ENCODE measurements around the gene ALKBH5.

ALKBH5 gene

DNA sequence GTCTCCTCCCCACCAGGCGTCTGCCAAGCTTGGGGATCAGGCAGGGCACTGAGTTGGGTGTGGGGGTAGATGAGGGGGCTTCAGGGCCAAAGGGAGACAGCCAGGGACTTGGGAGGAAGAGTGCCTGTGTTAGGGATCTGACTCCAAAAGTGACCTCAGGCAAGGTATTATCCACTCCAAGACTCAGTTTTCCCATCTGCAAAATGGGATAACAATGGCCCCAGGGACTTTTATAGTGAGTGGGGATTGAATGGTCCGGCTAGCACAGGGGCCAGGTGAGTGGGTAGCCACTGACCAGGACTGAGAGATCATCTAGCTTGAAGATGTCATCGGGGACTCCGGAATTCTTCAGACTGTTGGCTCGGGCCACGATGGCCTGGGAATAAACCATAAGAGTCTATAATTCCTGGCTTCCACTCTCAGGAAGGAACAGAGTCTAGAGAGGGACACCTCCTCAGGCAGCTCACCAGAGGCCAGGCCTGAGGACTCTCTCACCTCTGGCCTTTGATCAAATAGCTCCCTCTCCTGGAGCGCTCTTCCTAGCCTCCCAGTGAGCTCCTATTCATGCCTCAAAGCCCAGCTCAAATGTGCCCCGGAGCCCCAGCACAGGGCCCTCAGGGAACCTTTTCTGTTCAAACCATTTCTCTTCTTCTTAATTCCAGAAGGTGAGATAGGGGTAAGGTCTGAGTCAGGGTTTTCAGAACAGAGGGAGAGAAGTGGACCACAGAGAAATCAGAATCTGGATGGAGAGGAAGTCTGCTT, 71.4 kb downstream of the ALKBH5 start:
- H3K4me1 ChIP-seq (ENCODE audit: control insufficient read depth, insufficient read depth, low read length), result peaks cover 12% of the 10 kb centered on the region
- ChIA-PET POLR2A (no interaction called here), CTCF (interaction anchor here (0.8 to 1.3 kb wide), 3 partner anchors 13 to 94 kb away, joined by 3 read pairs; no protein-coding TSS in a partner anchor)
- no peak overlapping the region for H3K27ac ChIP-seq (ENCODE audit: extremely low read depth, low read depth, low read length)
- H3K9me3 ChIP-seq (ENCODE audit: control insufficient read depth, insufficient read depth, low read depth, low read length), result no peaks in the 10 kb centered on the region
- H3K36me3 ChIP-seq (ENCODE audit: control insufficient read depth in 2 of 2, insufficient read depth in 1 of 2, low read length in 2 of 2), result peaks cover 9 to 71% of the 10 kb centered on the region in 2 experiments
- H3K4me3 ChIP-seq (ENCODE audit: low read depth, low read length), result no peak overlapping the region
- TF ChIP-seq ZFP3 (tag by site-specific recombination; IDR thresholded peaks at IDR 0.05; ENCODE audit: low read depth) (peak; percentile 93), ZBTB21 (tag by site-specific recombination; IDR thresholded peaks at IDR 0.05) (no peak), SP3 (tag by site-specific recombination; IDR thresholded peaks at IDR 0.05) (no peak), ZNF292 (tag by site-specific recombination; IDR thresholded peaks at IDR 0.05; ENCODE audit: borderline replicate concordance, low read depth) (no peak)
- TF ChIP-seq, protein P1, sequence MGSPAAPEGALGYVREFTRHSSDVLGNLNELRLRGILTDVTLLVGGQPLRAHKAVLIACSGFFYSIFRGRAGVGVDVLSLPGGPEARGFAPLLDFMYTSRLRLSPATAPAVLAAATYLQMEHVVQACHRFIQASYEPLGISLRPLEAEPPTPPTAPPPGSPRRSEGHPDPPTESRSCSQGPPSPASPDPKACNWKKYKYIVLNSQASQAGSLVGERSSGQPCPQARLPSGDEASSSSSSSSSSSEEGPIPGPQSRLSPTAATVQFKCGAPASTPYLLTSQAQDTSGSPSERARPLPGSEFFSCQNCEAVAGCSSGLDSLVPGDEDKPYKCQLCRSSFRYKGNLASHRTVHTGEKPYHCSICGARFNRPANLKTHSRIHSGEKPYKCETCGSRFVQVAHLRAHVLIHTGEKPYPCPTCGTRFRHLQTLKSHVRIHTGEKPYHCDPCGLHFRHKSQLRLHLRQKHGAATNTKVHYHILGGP (tag by site-specific recombination; IDR thresholded peaks at IDR 0.05), result no peak

DNA sequence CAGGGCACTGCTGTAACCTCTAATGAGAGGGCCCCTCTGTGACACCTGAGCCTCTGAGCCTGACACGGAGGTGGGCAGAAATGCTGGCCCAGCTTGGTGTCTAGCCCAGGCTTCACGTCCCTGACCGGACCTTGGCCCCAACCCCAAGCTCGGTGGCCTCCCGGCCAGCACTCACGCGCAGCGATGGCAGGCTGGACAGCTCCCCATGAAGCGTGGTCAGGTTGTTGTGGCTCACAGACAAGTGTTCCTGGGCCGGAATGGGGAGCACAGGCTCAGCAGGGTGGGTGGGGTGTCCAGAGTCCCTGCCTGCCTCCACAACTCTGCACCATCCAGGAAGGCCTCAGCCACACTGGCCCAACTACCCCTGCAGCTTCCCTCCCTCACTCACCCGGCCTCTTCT, 72.7 kb downstream of the ALKBH5 start:
- TF ChIP-seq, protein P2, sequence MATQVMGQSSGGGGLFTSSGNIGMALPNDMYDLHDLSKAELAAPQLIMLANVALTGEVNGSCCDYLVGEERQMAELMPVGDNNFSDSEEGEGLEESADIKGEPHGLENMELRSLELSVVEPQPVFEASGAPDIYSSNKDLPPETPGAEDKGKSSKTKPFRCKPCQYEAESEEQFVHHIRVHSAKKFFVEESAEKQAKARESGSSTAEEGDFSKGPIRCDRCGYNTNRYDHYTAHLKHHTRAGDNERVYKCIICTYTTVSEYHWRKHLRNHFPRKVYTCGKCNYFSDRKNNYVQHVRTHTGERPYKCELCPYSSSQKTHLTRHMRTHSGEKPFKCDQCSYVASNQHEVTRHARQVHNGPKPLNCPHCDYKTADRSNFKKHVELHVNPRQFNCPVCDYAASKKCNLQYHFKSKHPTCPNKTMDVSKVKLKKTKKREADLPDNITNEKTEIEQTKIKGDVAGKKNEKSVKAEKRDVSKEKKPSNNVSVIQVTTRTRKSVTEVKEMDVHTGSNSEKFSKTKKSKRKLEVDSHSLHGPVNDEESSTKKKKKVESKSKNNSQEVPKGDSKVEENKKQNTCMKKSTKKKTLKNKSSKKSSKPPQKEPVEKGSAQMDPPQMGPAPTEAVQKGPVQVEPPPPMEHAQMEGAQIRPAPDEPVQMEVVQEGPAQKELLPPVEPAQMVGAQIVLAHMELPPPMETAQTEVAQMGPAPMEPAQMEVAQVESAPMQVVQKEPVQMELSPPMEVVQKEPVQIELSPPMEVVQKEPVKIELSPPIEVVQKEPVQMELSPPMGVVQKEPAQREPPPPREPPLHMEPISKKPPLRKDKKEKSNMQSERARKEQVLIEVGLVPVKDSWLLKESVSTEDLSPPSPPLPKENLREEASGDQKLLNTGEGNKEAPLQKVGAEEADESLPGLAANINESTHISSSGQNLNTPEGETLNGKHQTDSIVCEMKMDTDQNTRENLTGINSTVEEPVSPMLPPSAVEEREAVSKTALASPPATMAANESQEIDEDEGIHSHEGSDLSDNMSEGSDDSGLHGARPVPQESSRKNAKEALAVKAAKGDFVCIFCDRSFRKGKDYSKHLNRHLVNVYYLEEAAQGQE (tag by site-specific recombination; IDR thresholded peaks at IDR 0.05), result peak; percentile 85
- TF ChIP-seq ZNF768 (tag by site-specific recombination; IDR thresholded peaks at IDR 0.05), result no peak
- TF ChIP-seq ZNF2 (tag by site-specific recombination; IDR thresholded peaks at IDR 0.05), result no peak
- TF ChIP-seq ZNF132 (tag by site-specific recombination; IDR thresholded peaks at IDR 0.05; ENCODE audit: borderline replicate concordance), result no peak
- no peak for TF ChIP-seq ZNF521 (tag by site-specific recombination; IDR thresholded peaks at IDR 0.05)
- H3K9me3 ChIP-seq (ENCODE audit: control insufficient read depth, insufficient read depth, low read depth, low read length), result no peaks in the 10 kb centered on the region
- peaks cover 12% of the 10 kb centered on the region for H3K4me1 ChIP-seq (ENCODE audit: control insufficient read depth, insufficient read depth, low read length)
- ChIA-PET CTCF (interaction anchor here (1.5 kb wide), 1 partner anchor 9 kb away, joined by 4 read pairs; no protein-coding TSS in a partner anchor), POLR2A (no interaction called here)
- H3K4me3 ChIP-seq (ENCODE audit: low read depth, low read length), result no peak overlapping the region
- peaks cover 9 to 59% of the 10 kb centered on the region in 2 experiments for H3K36me3 ChIP-seq (ENCODE audit: control insufficient read depth in 2 of 2, insufficient read depth in 1 of 2, low read length in 2 of 2)
- 0 out of 2 replicates have a peak overlapping the region, but pooled peaks have one; percentile 96 for H3K27ac ChIP-seq (ENCODE audit: extremely low read depth, low read depth, low read length)

DNA sequence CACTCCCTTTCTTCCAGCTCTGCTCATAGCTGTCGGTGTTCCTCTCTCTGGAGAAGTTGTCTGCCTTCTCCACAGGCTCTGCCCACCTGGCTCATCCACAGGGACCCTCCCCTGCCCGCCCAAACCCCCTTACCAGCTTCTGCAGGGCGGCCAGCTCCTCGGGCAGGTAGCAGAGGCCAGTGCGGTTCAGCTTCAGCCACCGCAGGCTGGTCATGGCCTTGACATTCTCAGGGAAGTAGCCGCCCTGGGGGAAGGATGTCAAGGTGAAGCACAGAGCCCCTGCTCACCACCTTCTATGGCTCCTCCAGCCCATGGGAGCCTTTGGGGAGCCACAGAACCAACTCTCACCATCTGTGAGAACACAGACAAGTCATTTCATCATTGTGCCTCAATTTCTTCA, 73.1 kb downstream of the ALKBH5 start:
- Histone ChIP-seq H3K4me1 (ENCODE audit: control insufficient read depth, insufficient read depth, low read length) (peaks cover 12% of the 10 kb centered on the region), H3K4me3 (ENCODE audit: low read depth, low read length) (no peak overlapping the region), H3K36me3 (ENCODE audit: control insufficient read depth in 2 of 2, insufficient read depth in 1 of 2, low read length in 2 of 2) (peaks cover 9 to 54% of the 10 kb centered on the region in 2 experiments), H3K9me3 (ENCODE audit: control insufficient read depth, insufficient read depth, low read depth, low read length) (no peaks in the 10 kb centered on the region), H3K27ac (ENCODE audit: extremely low read depth, low read depth, low read length) (peak overlapping the region; percentile 96; the same call in 1 of the 2 replicates)
- CTCF ChIA-PET, result interaction anchor here (0.9 to 1.5 kb wide), 2 partner anchors 9 to 45 kb away, joined by 3 to 4 read pairs; no protein-coding TSS in a partner anchor
- POLR2A ChIA-PET, result interaction anchor here (1.4 kb wide), 1 partner anchor 58 kb away, joined by 4 read pairs; the partner anchor contains the start of genes SMCR8 and TOP3A
- TF ChIP-seq ZBTB21 (tag by site-specific recombination; IDR thresholded peaks at IDR 0.05) (no peak), ZNF571 (tag by site-specific recombination; IDR thresholded peaks at IDR 0.05) (no peak), REPIN1 (tag by site-specific recombination; IDR thresholded peaks at IDR 0.05; ENCODE audit: low read depth) (no peak), GLIS2 (tag by site-specific recombination; IDR thresholded peaks at IDR 0.05) (no peak)
- TF ChIP-seq, protein P3, sequence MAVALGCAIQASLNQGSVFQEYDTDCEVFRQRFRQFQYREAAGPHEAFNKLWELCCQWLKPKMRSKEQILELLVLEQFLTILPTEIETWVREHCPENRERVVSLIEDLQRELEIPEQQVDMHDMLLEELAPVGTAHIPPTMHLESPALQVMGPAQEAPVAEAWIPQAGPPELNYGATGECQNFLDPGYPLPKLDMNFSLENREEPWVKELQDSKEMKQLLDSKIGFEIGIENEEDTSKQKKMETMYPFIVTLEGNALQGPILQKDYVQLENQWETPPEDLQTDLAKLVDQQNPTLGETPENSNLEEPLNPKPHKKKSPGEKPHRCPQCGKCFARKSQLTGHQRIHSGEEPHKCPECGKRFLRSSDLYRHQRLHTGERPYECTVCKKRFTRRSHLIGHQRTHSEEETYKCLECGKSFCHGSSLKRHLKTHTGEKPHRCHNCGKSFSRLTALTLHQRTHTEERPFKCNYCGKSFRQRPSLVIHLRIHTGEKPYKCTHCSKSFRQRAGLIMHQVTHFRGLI (tag by site-specific recombination; IDR thresholded peaks at IDR 0.05), result no peak

Data from HEK293 (cell line).